ENCODE measurements around the gene GABARAPL1.
"Not testable (repeated sequence)": the region's sequence is repeated elsewhere in the genome, so short reads cannot be mapped to it uniquely, and the experiment has no call there.

GABARAPL1 gene

DNA sequence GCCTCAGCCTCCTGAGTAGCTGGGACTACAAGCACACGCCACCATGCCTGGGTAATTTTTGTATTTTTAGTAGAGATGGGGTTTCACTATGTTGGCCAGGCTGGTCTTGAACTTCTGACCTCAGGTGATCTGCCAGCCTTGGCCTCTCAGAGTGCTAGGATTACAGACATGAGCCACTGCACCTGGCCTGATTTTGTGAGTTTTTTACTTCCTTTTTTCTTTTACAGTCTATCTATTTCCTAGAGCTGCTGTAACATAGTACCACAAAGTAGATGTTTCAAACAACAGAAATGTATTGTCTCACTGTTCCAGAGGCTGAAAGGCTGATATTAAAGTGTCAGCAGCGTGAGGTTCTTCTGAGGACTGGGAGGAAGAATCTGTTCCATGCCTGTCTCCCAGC, 8.2 kb upstream of the GABARAPL1 start:
- DNase-seq = not testable (repeated sequence)

DNA sequence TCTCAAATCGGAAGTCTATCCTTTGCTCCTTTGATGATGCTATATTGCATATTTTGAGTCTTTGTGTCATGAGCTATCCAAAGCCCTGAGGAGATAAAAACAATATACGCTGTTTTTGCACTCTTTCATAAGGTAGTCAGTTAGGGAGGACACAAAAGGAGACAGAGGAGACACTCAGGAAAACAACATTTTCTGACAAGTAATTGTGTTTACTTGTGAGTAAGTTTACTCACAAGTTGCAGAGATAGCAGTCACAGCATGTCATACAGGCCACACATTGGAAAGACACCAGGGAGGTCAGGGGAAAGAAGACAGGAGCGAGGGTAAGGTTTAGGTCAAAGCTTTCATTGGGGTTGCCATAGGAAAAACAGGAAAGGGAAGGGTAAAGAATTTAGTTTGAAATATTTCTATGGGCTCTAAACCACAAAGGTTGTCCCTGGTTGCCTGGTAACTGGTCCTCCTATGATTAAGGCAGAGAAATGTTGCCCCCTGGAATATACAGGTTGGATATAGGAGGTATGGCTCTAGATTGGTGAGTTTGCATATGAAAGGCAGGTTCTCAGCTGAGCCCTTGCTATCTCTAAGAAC, 7.4 kb upstream of the GABARAPL1 start:
- no peak for DNase-seq

DNA sequence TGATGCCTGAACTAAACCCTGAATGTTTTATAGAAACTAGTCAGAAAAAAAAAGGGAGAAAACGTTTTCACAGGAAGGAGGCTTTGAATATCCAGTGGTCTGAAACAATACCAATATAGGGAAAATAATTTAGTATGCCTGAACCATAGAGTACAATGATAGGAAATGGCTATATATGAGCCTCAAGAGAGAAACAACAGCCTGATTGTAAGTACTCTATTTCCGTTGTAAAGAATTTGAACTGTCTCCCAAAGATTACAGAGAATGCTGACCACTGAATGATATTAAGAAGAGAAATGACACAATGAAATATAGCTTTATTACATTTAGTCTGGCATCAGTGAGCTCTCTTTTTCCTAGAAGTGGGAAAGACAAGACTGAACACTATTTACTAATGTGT, 5.5 kb upstream of the GABARAPL1 start:
- DNase-seq = no peak

DNA sequence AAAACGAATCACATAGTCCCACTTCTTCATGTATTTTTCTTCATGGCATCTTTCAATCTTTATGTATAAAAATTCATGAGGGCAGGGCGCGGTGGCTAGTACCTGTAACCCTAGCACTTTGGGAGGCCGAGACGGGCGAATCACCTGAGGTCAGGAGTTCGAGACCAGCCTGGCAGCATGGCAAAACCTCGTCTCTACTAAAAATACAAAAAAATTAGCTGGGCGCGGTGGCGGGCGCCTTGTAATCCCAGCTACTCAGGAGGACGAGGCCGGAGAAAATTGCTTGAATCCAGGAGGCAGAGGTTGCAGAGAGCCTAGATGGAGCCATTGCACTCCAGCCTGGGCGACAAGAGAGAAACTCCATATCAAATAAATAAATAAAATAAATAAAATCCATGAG, 2.5 kb upstream of the GABARAPL1 start:
- DNase-seq = no peak

DNA sequence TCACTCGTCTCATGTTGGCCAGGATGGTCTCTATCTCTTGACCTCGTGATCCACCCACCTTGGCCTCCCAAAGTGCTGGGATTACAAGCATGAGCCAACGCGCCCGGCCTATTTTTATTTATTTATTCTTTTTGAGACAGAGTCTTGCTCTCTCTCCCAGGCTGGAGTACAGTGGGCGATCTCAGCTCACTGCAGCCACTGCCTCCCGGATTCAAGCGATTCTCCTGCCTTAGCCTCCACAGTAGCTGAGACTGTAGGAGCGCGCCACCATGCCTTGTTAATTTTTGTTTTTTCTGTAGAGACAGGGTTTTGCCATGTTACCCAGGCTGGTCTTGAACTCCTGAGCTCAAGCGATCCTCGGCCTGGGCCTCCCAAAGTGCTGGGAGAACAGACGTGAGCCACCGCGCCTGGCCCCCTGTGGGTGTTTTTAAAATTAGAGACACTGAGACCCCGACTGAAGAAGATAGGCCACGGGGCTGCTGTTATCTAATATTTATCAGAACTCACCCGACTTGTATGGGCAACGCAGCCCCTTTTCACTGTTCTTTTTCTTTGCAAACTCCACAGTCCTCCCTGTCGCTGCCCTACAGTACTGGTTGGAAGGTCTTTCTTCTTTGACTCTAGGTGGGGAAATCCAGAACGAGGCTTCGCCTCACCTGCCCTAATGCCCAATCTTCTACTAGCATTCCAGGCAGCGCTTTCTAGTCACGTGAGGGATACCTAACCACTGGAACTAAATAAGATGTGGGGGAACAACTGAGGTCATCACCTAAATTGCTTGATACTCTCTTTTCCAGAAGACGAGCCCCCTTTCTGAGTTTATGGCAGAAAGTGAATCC, 1.4 kb upstream of the GABARAPL1 start:
- DNase-seq = no peak

DNA sequence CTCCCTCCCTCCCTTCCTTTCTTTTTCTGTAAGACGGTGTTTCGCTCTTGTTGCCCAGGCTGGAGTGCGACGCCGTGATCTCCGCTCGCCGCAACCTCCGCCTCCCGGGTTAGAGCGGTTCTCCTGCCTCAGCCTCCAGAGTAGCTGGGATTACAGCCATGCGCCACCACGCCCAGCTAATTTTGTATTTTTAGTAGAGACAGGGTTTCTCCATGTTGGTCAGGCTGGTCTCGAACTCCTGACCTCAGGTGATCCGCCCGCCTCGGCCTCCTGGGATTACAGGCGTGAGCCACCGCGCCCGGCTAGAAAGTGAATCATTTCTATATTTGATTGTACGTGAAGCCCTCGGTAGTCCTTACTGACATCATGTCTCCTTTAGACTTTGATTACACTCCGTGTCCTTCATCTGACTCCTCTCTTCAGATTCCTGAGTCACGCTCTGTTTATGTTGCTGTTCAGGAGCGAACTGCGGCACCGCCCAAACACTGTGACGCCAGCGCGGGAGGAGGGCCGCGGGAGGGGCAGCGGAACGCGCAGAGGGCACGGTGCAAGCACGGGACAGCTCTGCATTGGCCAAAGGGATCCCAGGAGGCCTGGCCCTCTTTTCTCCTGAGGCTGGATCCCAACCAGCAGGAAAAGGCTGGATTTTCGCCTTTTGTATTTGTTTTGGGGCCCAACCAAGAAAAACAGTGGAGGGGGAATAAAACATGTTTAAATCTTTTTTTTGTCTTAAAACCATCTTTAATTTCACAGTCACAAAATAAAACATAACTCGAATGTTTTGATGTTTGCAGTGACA, 538 bp upstream of the GABARAPL1 start:
- DNase-seq = peak; percentile 69

DNA sequence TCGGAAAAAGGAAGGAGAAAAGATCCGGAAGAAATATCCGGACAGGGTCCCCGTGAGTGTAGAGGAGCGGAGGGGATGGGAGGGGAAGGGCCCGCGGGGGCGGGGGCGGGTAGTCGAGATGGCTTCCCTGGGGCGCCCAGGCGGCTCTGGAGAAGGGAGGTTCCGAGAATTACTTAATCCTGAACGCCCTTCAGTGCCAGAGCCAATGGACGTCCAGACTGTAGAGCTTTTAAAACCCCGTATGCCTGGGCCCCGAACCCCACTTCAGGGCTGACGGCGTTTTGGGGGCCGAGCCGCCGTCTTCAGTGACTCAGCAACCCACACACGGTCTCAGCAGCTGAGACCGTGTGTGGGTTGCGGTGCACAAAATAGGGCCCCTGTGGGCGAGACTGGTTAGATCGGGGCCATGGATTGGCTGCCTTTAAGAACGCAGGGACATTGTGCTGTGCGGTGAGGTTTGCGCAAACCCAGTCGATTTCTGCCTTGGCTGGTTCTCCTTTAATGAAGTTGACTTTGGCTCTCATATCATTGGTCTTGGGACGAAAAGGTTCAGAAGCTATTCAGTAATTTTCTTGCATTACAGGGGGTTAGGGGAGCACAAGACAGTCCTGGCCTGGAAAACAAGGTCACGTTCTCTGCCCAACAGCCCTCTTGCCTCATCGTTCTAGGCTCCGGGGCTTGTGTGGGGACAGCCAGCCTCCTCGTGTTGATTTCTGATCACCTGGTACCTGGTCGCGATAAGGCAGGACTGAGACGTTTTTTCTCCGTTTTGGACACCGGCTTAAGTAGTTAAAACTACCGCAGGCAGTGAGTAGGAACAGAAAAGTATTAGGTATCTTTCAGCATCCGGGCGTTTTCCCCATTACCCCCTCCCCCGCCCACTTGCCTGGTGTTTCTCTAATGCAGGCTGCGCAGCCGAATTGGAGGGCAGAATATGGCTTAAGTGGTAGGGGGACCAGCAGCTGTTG, 775 bp downstream of the GABARAPL1 start:
- DNase-seq = peak; percentile 7

DNA sequence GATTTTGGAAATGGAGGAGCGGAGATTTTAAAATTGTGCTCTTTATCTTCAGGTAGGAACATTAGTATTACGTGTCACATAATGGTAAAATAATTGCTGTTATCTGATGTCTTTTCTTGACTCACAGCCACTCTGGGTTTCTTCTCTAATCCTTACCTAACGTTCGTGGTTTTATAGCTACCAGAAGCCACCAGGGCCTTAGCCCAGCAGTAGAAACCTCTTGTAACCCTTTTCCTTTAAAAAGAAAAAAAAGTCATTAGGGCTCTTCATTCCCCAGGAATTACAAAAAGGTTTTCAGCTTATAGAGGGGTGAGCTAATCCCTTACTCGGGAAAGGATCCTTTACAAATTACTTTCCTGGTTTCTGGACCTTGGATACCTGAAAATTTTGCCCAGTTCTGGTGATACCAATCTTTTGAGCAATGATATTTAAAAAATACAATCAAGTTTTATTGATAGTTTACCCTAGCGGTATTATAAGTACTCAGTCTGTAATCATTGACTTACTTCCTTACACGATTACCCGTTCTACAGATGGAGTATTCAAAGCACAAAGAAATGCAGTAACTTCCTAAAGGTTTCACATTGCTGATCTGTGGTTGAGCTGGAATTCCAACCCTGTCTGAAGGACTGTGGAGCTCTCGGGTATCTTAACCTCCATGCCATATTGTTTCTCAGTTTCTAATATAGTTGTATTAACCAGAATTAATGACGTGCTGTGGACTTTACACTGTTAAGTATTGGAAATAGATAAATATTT, 1.6 kb downstream of the GABARAPL1 start:
- DNase-seq = no peak

DNA sequence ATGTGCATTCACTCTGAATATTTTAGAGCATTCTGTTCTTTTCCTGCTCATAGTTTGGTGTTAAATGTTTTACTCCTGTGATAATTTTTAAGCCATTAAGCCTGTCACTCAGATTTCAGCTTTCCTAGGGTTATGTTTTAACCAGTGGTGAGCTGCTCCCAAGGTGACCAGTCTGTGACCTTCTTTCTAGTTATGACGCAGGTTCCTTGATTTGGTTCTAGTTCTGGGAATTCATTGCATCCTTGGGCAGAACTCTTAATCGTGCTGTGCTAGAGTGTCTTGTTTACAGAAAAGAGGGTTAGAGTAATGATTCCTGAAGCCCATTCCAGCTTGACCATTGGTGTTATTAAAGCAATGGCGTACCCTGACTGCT, 2.2 kb downstream of the GABARAPL1 start:
- DNase-seq = no peak

DNA sequence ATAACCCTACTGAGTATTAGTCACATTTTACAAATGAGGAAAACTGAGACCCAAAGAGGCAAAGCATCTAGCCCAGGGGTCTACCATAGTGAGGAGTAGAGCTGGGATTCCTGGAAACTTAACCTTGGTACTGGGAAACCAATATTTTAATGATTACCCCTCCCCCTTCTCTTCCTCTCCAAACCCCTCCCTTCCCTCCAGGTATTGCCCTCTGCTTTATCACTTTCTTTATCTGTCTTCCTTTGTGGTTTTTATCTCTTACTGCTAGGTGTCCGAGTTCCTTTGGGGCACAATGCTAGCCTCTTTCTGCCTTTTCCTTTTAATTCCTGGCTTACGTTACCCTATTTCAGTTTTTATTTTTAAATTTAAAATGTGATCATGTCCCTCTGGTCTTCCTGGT, 2.8 kb downstream of the GABARAPL1 start:
- DNase-seq = no peak

DNA sequence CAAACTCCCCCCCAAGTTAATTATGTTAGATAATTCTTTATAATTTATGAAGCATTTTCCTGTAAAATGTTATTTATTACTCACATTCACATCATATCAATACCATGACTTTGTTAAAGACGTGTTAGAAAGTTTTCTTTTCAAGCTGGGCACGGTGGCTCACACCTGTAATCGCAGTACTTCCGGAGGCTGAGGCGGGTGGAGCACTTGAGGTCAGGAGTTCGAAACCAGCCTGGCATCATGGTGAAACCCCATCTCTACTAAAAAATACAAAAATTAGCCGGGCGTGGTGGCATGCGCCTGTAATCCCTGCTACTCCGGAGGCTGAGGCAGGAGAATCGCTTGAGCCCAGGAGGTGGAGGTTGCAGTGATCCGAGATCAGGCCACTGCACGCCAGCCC, 3.3 kb downstream of the GABARAPL1 start:
- not testable (repeated sequence) for DNase-seq

DNA sequence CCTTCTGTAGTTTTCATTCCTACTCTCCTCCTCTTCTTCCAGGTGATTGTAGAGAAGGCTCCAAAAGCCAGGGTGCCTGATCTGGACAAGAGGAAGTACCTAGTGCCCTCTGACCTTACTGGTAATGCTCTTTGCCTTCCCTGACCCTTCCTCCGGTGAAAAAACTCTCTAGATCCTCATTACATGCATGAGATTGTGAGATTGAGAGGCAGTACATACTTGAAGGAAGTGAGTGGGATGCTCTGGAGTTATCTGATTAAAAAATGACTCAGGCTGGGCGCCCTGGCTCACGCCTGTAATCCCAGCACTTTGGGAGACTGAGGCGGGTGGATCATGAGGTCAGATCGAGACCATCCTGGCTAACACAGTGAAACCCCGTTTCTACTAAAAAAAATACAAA, 5.3 kb downstream of the GABARAPL1 start:
- DNase-seq = no peak

DNA sequence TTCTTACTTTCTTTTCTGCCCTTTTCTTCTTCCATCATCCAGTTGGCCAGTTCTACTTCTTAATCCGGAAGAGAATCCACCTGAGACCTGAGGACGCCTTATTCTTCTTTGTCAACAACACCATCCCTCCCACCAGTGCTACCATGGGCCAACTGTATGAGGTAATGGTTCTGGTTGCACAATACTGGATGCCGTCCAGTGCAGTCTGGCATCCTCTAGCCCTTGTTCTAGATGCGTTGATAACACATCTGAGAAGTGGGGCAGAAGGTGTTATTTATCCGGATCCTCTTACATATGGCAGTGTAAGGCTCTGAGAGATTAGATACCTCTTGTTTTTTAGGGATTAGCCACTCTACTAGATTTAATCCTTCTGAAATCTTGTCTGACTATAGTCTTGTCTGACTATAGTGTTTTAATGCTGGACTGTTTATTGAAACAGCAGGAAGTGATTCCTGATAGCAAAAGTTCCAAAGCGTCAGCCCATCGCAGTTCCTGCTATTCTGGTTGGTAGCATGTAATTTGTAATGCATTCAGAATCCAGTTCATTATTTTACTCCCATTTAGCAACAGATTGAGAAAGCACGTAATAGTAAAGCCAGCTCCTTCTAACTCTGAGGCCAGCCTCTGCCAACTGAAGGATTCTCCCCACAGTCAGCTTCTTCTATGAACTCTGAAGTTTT, 7.9 kb downstream of the GABARAPL1 start:
- no peak for DNase-seq

DNA sequence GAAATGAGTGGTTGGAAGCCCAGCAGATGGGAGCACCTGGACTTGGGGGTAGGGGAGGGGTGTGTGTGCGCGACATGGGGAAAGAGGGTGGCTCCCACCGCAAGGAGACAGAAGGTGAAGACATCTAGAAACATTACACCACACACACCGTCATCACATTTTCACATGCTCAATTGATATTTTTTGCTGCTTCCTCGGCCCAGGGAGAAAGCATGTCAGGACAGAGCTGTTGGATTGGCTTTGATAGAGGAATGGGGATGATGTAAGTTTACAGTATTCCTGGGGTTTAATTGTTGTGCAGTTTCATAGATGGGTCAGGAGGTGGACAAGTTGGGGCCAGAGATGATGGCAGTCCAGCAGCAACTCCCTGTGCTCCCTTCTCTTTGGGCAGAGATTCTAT, 9.2 kb downstream of the GABARAPL1 start:
- no peak for DNase-seq

DNA sequence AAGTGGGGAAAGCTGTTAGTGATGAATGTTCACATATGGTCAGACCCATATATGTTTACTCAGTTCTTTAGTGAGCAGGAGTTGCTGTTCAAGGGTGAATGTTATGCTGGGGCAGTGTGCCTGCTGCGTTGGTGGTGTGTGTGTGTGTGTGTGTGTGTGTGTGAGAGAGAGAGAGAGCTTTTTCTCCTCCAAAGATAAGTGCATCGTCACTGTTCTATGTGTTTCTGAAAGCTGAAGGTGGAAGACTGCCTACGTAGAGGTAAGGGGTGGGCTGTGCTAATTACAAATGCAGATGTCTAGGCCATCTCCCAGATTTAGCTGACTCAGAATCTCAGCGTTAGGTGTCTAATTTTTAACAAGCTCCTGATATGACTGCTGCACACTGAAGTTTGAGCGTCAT, 10.5 kb downstream of the GABARAPL1 start:
- DNase-seq = no peak

DNA sequence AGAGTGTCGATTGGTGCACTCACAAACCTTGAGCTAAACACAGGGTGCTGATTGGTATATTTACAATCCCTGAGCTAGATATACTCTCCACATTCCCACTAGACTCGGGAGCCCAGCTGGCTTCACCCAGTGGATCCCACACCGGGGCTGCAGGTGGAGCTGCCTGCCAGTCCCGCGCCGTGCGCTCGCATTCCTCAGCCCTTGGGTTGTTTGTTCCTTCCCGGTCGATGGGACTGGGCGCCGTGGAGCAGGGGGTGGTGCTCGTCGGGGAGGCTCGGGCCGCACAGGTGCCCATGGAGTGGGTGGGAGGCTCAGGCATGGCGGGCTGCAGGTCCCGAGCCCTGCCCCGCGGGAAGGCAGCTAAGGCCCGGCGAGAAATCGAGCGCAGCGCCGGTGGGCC, 12.7 kb downstream of the GABARAPL1 start:
- not testable (repeated sequence) for DNase-seq

DNA sequence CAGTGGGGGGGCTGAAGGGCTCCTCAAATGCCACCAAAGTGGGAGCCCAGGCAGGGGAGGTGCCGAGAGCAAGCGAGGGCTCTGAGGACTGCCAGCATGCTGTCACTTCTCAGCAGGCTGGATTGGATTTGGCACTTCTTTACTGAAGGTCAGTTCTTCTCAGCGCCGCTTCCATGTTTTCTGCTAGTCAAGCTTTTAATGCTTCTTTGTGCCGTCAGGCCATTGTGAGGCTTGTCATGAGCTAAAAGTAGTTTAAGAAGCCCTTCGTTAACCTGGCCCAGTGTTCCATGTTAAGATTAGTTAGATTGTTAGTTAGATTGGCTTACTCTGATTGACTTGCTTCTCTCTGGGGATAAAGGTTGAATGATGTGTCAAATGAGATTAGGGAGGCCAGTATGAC, 13.4 kb downstream of the GABARAPL1 start:
- no peak for DNase-seq

DNA sequence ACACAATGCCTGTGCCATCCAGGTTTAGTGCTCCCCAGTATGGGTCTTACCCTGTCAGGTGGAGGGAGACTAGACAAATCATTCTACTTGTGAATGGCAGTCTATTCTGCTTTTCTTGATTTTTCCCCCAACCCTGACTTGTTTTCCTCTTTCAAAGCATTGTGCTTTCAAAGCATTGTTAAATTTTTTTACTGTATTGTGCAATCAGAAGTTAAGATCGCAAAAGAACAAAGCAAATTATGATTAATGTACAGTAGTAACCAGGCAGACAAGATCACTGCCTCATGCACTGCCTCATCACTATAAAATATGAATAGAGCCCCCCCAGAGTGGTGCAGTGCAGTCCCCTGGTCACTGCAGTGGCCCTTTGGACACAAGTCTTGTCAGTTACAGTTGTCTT, 14.1 kb downstream of the GABARAPL1 start:
- no peak for DNase-seq

DNA sequence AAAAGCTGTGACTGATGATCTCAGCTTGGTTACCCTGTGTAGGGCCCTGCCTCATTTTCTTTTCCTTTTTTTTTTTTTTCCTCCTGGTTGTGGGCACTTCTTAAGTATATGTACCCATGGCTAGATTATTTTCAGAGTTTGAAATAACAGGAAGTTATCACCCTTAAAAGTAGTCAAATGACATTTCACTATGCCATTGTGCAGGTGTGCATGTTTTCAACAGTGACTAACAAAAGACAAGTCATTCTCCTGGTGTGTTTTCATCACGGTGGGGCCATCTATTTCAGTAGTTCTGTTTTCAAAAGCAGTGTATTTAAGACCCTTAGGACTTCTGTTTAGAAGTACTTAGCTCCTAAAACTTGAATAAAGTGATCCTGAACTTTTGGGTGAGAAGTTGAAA, 15.0 kb downstream of the GABARAPL1 start:
- DNase-seq = no peak

DNA sequence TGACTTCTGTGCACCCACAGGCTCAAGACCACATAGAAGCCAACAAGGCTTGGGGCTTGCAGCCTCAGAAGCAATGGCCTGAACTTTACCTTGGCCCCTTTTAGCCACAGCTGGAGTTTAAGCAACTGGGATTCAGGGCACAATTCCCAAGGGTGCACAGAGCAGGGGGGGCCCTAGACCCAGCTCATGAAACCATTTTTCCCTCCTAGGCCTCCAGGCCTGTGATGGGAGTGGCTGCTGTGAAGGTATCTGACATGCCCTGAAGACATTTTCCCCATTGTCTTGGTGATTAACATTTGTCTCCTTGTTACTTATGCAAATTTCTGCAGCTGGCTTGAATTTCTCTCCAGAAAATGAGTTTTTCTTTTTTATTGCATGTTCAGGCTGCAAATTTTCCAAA, 21.9 kb downstream of the GABARAPL1 start:
- no peak for DNase-seq
